Measurements from ENCODE around the gene DOCK1.

Gene DOCK1

GRCh38 chr10:127250031-127250430 lies 344.8 kb downstream of the DOCK1 start:
- DNase-seq (ENCODE audit: extremely low read depth in 1 of 2, low read depth in 1 of 2), result no peak

- no peak for DNase-seq (ENCODE audit: extremely low read depth in 1 of 2, low read depth in 1 of 2)
These were observed 347.6 kb downstream of the DOCK1 start for GRCh38 chr10:127252818-127253217.

GRCh38 chr10:127254276-127254675 lies 349.0 kb downstream of the DOCK1 start:
- no peak for DNase-seq (ENCODE audit: extremely low read depth in 1 of 2, low read depth in 1 of 2)

- DNase-seq (ENCODE audit: extremely low read depth in 1 of 2, low read depth in 1 of 2), result no peak
These were observed 352.2 kb downstream of the DOCK1 start for GRCh38 chr10:127257395-127257794.

GRCh38 chr10:127259347-127259746 lies 354.1 kb downstream of the DOCK1 start:
- DNase-seq (ENCODE audit: extremely low read depth in 1 of 2, low read depth in 1 of 2), result no peak

GRCh38 chr10:127262606-127263005 lies 357.4 kb downstream of the DOCK1 start:
- no peak for DNase-seq (ENCODE audit: extremely low read depth in 1 of 2, low read depth in 1 of 2)

GRCh38 chr10:127265288-127265687 lies 360.1 kb downstream of the DOCK1 start:
- no peak for DNase-seq (ENCODE audit: extremely low read depth in 1 of 2, low read depth in 1 of 2)

- no peak for DNase-seq (ENCODE audit: extremely low read depth in 1 of 2, low read depth in 1 of 2)
These were observed 361.2 kb downstream of the DOCK1 start for GRCh38 chr10:127266431-127266830.

GRCh38 chr10:127267442-127267841 lies 362.2 kb downstream of the DOCK1 start:
- no peak for DNase-seq (ENCODE audit: extremely low read depth in 1 of 2, low read depth in 1 of 2)

- no peak for DNase-seq (ENCODE audit: extremely low read depth in 1 of 2, low read depth in 1 of 2)
These were observed 366.8 kb downstream of the DOCK1 start for GRCh38 chr10:127272076-127272475.

- no peak for DNase-seq (ENCODE audit: extremely low read depth in 1 of 2, low read depth in 1 of 2)
These were observed 370.0 kb downstream of the DOCK1 start for GRCh38 chr10:127275272-127275671.

GRCh38 chr10:127275793-127276450 lies 370.7 kb downstream of the DOCK1 start:
- DNase-seq (ENCODE audit: extremely low read depth in 1 of 2, low read depth in 1 of 2), result no peak

- no peak for DNase-seq (ENCODE audit: extremely low read depth in 1 of 2, low read depth in 1 of 2)
These were observed 371.7 kb downstream of the DOCK1 start for GRCh38 chr10:127276794-127277462.

GRCh38 chr10:127278001-127278400 lies 372.8 kb downstream of the DOCK1 start:
- no peak for DNase-seq (ENCODE audit: extremely low read depth in 1 of 2, low read depth in 1 of 2)

- no peak for DNase-seq (ENCODE audit: extremely low read depth in 1 of 2, low read depth in 1 of 2)
These were observed 374.1 kb downstream of the DOCK1 start for GRCh38 chr10:127279334-127279774.

- DNase-seq (ENCODE audit: extremely low read depth in 1 of 2, low read depth in 1 of 2), result no peak
These were observed 375.2 kb downstream of the DOCK1 start for GRCh38 chr10:127280446-127280845.

GRCh38 chr10:127283017-127283416 lies 377.8 kb downstream of the DOCK1 start:
- DNase-seq (ENCODE audit: extremely low read depth in 1 of 2, low read depth in 1 of 2), result no peak

GRCh38 chr10:127283576-127283975 lies 378.3 kb downstream of the DOCK1 start:
- DNase-seq (ENCODE audit: extremely low read depth in 1 of 2, low read depth in 1 of 2), result no peak

- no peak for DNase-seq (ENCODE audit: extremely low read depth in 1 of 2, low read depth in 1 of 2)
These were observed 385.6 kb downstream of the DOCK1 start for GRCh38 chr10:127290850-127291249.

GRCh38 chr10:127291329-127291728 lies 386.1 kb downstream of the DOCK1 start:
- no peak for DNase-seq (ENCODE audit: extremely low read depth in 1 of 2, low read depth in 1 of 2)

GRCh38 chr10:127292888-127293287 lies 387.7 kb downstream of the DOCK1 start:
- DNase-seq (ENCODE audit: extremely low read depth in 1 of 2, low read depth in 1 of 2), result no peak

GRCh38 chr10:127293640-127294039 lies 388.4 kb downstream of the DOCK1 start:
- DNase-seq (ENCODE audit: extremely low read depth in 1 of 2, low read depth in 1 of 2), result no peak

GRCh38 chr10:127296696-127297095 lies 391.5 kb downstream of the DOCK1 start:
- no peak for DNase-seq (ENCODE audit: extremely low read depth in 1 of 2, low read depth in 1 of 2)
